Heart left ventricle (tissue), 16 donors: ENCODE measurements around the gene SLC39A3. TPM values are rescaled to one million over a fixed set of nuclear protein-coding genes. Genes with fewer than 3 reads are reported as not detected.

ENCODE experiments used
- ATAC-seq, 4 donors: fragments of 200-7000 bp; cut with Tn5 transposase; one replicate each; pipeline ENCODE4 v1.9.1; 2020 to 2022; ENCODE audit warnings: moderate library complexity in 4 of 4, mild to moderate bottlenecking in 3 of 4, moderate number of reproducible peaks in 1 of 4
- DNase-seq, 5 donors: peaks; one replicate each; pipeline ENCODE4 v3.0.0-alpha.2; 2020
- H3K27ac ChIP-seq, 12 donors: fragments of 200-600 bp; sonication (generic) in 4 of 12; one replicate each; pipeline versions ENCODE4 v1.5.0 to v1.8.0; 2016 to 2022; ENCODE audit warnings: mild to moderate bottlenecking in 2 of 12
- H3K27me3 ChIP-seq, 9 donors: fragments of 200-600 bp; sonication (generic) in 2 of 9; one replicate each; pipeline versions ENCODE4 v1.5.1 to v1.8.0; 2016 to 2022; ENCODE audit warnings: mild to moderate bottlenecking in 3 of 9
- H3K36me3 ChIP-seq, 9 donors: fragments of 200-600 bp; sonication (generic) in 2 of 9; one replicate each; pipeline versions ENCODE4 v1.5.0 to v1.8.0; 2018 to 2022; ENCODE audit warnings: mild to moderate bottlenecking in 2 of 9
- H3K4me1 ChIP-seq, 12 donors: fragments of 200-600 bp; sonication (generic) in 4 of 12; one replicate each; pipeline versions ENCODE4 v1.5.0 to v1.8.0; 2016 to 2022; ENCODE audit warnings: mild to moderate bottlenecking in 3 of 12
- H3K4me3 ChIP-seq, 12 donors: fragments of 200-600 bp; sonication (generic) in 4 of 12; one replicate each; pipeline versions ENCODE4 v1.5.0 to v1.8.0; 2017 to 2022; ENCODE audit warnings: mild to moderate bottlenecking in 9 of 12, moderate library complexity in 4 of 12
- H3K9me3 ChIP-seq, 12 donors: fragments of 200-600 bp; sonication (generic) in 4 of 12; one replicate each; pipeline versions ENCODE4 v1.5.0 to v1.8.0; 2016 to 2022; ENCODE audit warnings: mild to moderate bottlenecking in 1 of 12
- CTCF ChIP-seq, 12 donors: fragments of 200-600 bp; sonication (generic) in 4 of 12; IDR thresholded peaks; one replicate each; pipeline versions ENCODE4 v1.5.0 to v1.8.0; 2018 to 2022; ENCODE audit warnings: antibody characterized with exemption in 12 of 12, mild to moderate bottlenecking in 5 of 12
- POLR2A ChIP-seq, 2 donors: fragments of 450-650 bp; IDR thresholded peaks; one replicate each; pipeline ENCODE4 v1.6.1; 2017; ENCODE audit warnings: antibody characterized with exemption in 2 of 2, mild to moderate bottlenecking in 2 of 2, moderate library complexity in 2 of 2
- WGBS, 4 donors: extraction: QIAGEN DNeasy Blood & Tissue Kit in 2 of 4; methylation state at CpG; one replicate each; pipeline versions ENCODE4 v1.1.5 to v1.1.7; 2013 to 2018; 5-methylcytosine and 5-hydroxymethylcytosine counted together
- intact Hi-C, 10 donors: fragments of 100-400 bp; cut with DNase I; formaldehyde crosslinking; loops; one replicate each; pipeline versions ENCODE4 v1.11.1 to v1.14.2; 2022
- polyA plus RNA-seq, 2 donors: library from polyadenylated mRNA; stranded (reverse); fragments of 200-250 nt; gene quantifications; one replicate each; pipeline ENCODE4 v1.2.3, GENCODE V29; 2013
- total RNA-seq, 9 donors: library from RNA; depleted of rRNA in 2 of 9; stranded (reverse); fragments of >200 nt in 2 of 9; fragmentation: NEBNext Ultra II Directional in 3 of 9; extraction: Animal tissue kit (Norgen Biotek cat#: 25700) in 3 of 9; gene quantifications; one replicate each; pipeline versions ENCODE4 v1.1.0 to v1.2.4, GENCODE V29; 2016 to 2023
- donor health status: ischemic (EF 13 %, LVEDD 7.1; RV severe dilation, severe dysfunction).
- donor health status: healthy with polysubstance abuse.
- donor health status: DM: no; HTN: yes; CAD: no.
- donor health status: DM: no; HTN: no; CAD: no.
- donor health status: ischemic (EF 25% LVEDD 6.9; RV normal size, moderate dysfunction).
- donor health status: ischemic (EF 25% LVEDD 5.7; RV mildly dilated, moderate dysfunction).
- donor health status: healthy.
- donor health status: DM: yes; HTN: yes; CAD: no.
- donor health status: ischemic (EF 35%, LVEDD 5.7; RV mildly dilated, moderate dysfunction).
- donor health status: nonischemic (EF 11% LVEDD 7.7; RV severe dilation, severe dysfunction).
- donor health status: DM: yes; HTN: yes; CAD: no.
- donor health status: PGD.
- donor health status: ischemic (EF 29% LVEDD 5.4; RV normal size, mild dysfunction).
- donor health status: nonischemic (EF 23%, LVEDD 6.1; RV moderate dilation, normal function).

The SLC39A3 gene
- total and polyA plus RNA-seq, 11 donors = 16.4 to 63.7 (median 30.9) TPM

GRCh38 chr19:2785244-2785997 lies 45.6 kb upstream of the SLC39A3 start, which contains the start of gene THOP1:
THOP1 (plus strand) TSS chr19:2785503; CDS start chr19:2785663, 160 bp downstream.
- Histone ChIP-seq H3K36me3 (peaks cover 0 to 7% (median under 1%) of the 10 kb centered on the region in 9 donors), H3K9me3 (no peaks in the 10 kb centered on the region), H3K4me3 (peak within 1 kb of the TSS; percentile 57 to 99 (median 94)), H3K4me1 (peaks cover 6 to 49% (median 38%) of the 10 kb centered on the region in 12 donors), H3K27me3 (no peaks in the 10 kb centered on the region), H3K27ac (peak within 1 kb of the TSS in 11 of 12 donors; percentile 17 to 83 (median 69))
- intact Hi-C loops = loop anchor here in 4 of 10 donors (1.0 to 2.0 kb wide), 3 partner anchors 34 to 56 kb away; partner anchors contain the start of genes ZNF554 (in 2 of the 4) and ZNF555 (in 2 of the 4)
- DNase-seq = peak; percentile 99 to 100 (median 99)
- peak; percentile 90 to 95 (median 94) for ATAC-seq
- 0 to 1% (median 1%) methylated on average over 58 to 78 of the region's 78 CpGs for WGBS, 4 donors
- peak in 1 of 2 donors; percentile 79 for TF ChIP-seq POLR2A (IDR thresholded peaks at IDR 0.05)
- no peak for TF ChIP-seq CTCF (IDR thresholded peaks at IDR 0.05)

GRCh38 chr19:2783781-2784145 lies 43.9 kb upstream of the SLC39A3 start:
- intact Hi-C loops = loop anchor here in 1 of 10 donors (2.0 kb wide), 1 partner anchor 57 kb away; the partner anchor contains the start of gene ZNF555
- Histone ChIP-seq H3K36me3 (peaks cover 0 to 12% (median 0%) of the 10 kb centered on the region in 9 donors), H3K4me3 (peak overlapping the region in 11 of 12 donors; percentile 58 to 100 (median 98)), H3K27ac (peak overlapping the region in 11 of 12 donors; percentile 16 to 99 (median 95)), H3K27me3 (no peaks in the 10 kb centered on the region), H3K4me1 (peaks cover 6 to 64% (median 53%) of the 10 kb centered on the region in 12 donors), H3K9me3 (no peaks in the 10 kb centered on the region)
- TF ChIP-seq CTCF (IDR thresholded peaks at IDR 0.05) (no peak), POLR2A (IDR thresholded peaks at IDR 0.05) (no peak)
- DNase-seq (no peak), ATAC-seq (no peak)
- WGBS, 4 donors = 75 to 88% (median 79%) methylated on average over 7 of the region's 7 CpGs

- Histone ChIP-seq H3K4me3 (peak within 1 kb of the TSS; percentile 58 to 100 (median 98)), H3K36me3 (peaks cover 0 to 13% (median 0%) of the 10 kb centered on the region in 9 donors), H3K27me3 (no peaks in the 10 kb centered on the region), H3K27ac (peak within 1 kb of the TSS; percentile 81 to 99 (median 96)), H3K4me1 (peaks cover 6 to 70% (median 56%) of the 10 kb centered on the region in 12 donors), H3K9me3 (no peaks in the 10 kb centered on the region)
- DNase-seq = peak; percentile 97 to 99 (median 98)
- TF ChIP-seq POLR2A (IDR thresholded peaks at IDR 0.05) (peak; percentile 67 to 91), CTCF (IDR thresholded peaks at IDR 0.05) (peak; percentile 23 to 71 (median 44))
- WGBS, 4 donors = 0 to 1% (median 1%) methylated on average over 49 to 68 of the region's 68 CpGs
- intact Hi-C loops = no loop called here
- peak; percentile 88 to 93 (median 92) for ATAC-seq
Observed at GRCh38 chr19:2782936-2783780, 43.3 kb upstream of the SLC39A3 start, which contains the start of gene SGTA. SGTA (minus strand) TSS chr19:2783273; CDS start chr19:2769068, 14,205 bp downstream.
